HG03064 (cell line): ENCODE measurements around the gene SLC13A3.
A peak's percentile ranks its signal among the peaks of the same experiment; 100 is the strongest.

ENCODE experiments used
- ATAC-seq: cut with Tn5 transposase; IDR thresholded peaks from one replicate; pipeline ENCODE4 v1.9.1; 2021; ENCODE audit warnings: low read depth; ENCODE audit not compliant: unreplicated experiment

SLC13A3 gene

GRCh38 chr20:46651091-46651962, at the start of gene SLC13A3:
SLC13A3 (minus strand) TSS chr20:46651459; CDS start chr20:46651421, 38 bp downstream.
- no peak for ATAC-seq

- ATAC-seq: no peak
Measured at GRCh38 chr20:46701057-46701456, 49.8 kb upstream of the SLC13A3 start.

- no peak for ATAC-seq
Measured at GRCh38 chr20:46700481-46700880, 49.2 kb upstream of the SLC13A3 start.

- ATAC-seq: no peak
Measured at GRCh38 chr20:46699651-46700359, 48.5 kb upstream of the SLC13A3 start.

GRCh38 chr20:46698788-46699187, 47.5 kb upstream of the SLC13A3 start:
- no peak for ATAC-seq

GRCh38 chr20:46696791-46697279, 45.6 kb upstream of the SLC13A3 start:
- ATAC-seq: no peak

- no peak for ATAC-seq
Measured at GRCh38 chr20:46695892-46696291, 44.6 kb upstream of the SLC13A3 start.

GRCh38 chr20:46694484-46694883, 43.2 kb upstream of the SLC13A3 start:
- ATAC-seq: no peak

- no peak for ATAC-seq
Measured at GRCh38 chr20:46691196-46691595, 39.9 kb upstream of the SLC13A3 start.

GRCh38 chr20:46690219-46691106, 39.2 kb upstream of the SLC13A3 start:
- ATAC-seq: no peak

GRCh38 chr20:46689754-46690085, 38.5 kb upstream of the SLC13A3 start:
- no peak for ATAC-seq

- peak; percentile 93 for ATAC-seq
Measured at GRCh38 chr20:46689082-46689753, 38.0 kb upstream of the SLC13A3 start, which contains the start of gene TP53RK. TP53RK (minus strand) TSS chr20:46689444; CDS start chr20:46689414, 30 bp downstream.

- no peak for ATAC-seq
Measured at GRCh38 chr20:46688151-46689081, 37.2 kb upstream of the SLC13A3 start.

- no peak for ATAC-seq
Measured at GRCh38 chr20:46683939-46684750, 32.9 kb upstream of the SLC13A3 start.

- ATAC-seq: no peak
Measured at GRCh38 chr20:46683668-46683938, 32.3 kb upstream of the SLC13A3 start.

GRCh38 chr20:46683011-46683667, 31.9 kb upstream of the SLC13A3 start:
- no peak for ATAC-seq

- ATAC-seq: no peak
Measured at GRCh38 chr20:46682063-46682821, 31.0 kb upstream of the SLC13A3 start.
